A549 (cell line): Measurements from ENCODE around the gene TNMD. TPM values are rescaled to one million over a fixed set of nuclear protein-coding genes. Genes with fewer than 3 reads are reported as not detected.

ENCODE experiments used
- ATAC-seq, 2 experiments: fragments of 200-7000 bp in 1 of 2; fragments of >200 bp in 1 of 2; cut with Nextera tagmentation in 1 of 2; cut with Tn5 transposase in 1 of 2; 3 replicates each; pipeline versions ENCODE4 v1.8.0 to v1.9.1; 2018 to 2020; ENCODE audit warnings: mild to moderate bottlenecking in 1 of 2, moderate library complexity in 1 of 2
- CTCF ChIA-PET: fragments of 300-600 bp; sonication (Branson Sonifier 250); formaldehyde crosslinking; extraction: SDS; loops from one replicate; lab custom pipeline; 2021; ENCODE audit warnings: antibody characterized with exemption, inconsistent platforms; lab: Yijun Ruan, JAX
- POLR2A ChIA-PET: fragments of 350-600 bp; formaldehyde crosslinking; extraction: SDS; loops from one replicate; lab custom pipeline; 2021; ENCODE audit warnings: antibody characterized with exemption, inconsistent platforms; lab: Yijun Ruan, JAX
- DNase-seq, 2 experiments: peaks; one replicate each; pipeline versions ENCODE4 v3.0.0 to v3.0.0-alpha.2; 2011 to 2016; ENCODE audit warnings: low read depth in 1 of 2, low spot score in 1 of 2
- FAIRE-seq: peaks from 2 replicates; lab custom pipeline; 2011; peaks lifted over from hg19 to GRCh38; lab: Jason Lieb, UNC
- H3K27ac ChIP-seq, 2 experiments: fragments of >200 bp; sonication (Bioruptor Twin); formaldehyde crosslinking; 3 replicates each; pipeline ENCODE4 v1.5.1; 2016 to 2017
- H3K4me1 ChIP-seq: fragments of >200 bp; sonication (Bioruptor Twin); formaldehyde crosslinking; 3 replicates; pipeline ENCODE4 v1.6.1; 2016
- H3K4me2 ChIP-seq: fragments of >200 bp; sonication (Bioruptor Twin); formaldehyde crosslinking; 3 replicates; pipeline ENCODE4 v1.6.1; 2016
- H3K4me3 ChIP-seq: fragments of >200 bp; sonication (Bioruptor Twin); formaldehyde crosslinking; 3 replicates; pipeline ENCODE4 v1.5.1; 2016
- H3K9me3 ChIP-seq: fragments of >200 bp; sonication (Bioruptor Twin); formaldehyde crosslinking; 3 replicates; pipeline ENCODE4 v1.6.1; 2016
- CEBPB ChIP-seq, 2 experiments: fragments of >200 bp in 1 of 2; sonication (Bioruptor Twin) in 1 of 2; formaldehyde crosslinking in 1 of 2; IDR thresholded peaks; 2 replicates each; pipeline ENCODE4 v1.6.1; 2012 to 2016
- E2F6 ChIP-seq: IDR thresholded peaks from 2 replicates; pipeline ENCODE4 v1.6.1; 2012; ENCODE audit warnings: low read depth, borderline replicate concordance
- EHF ChIP-seq: fragments of 250-450 bp; sonication (Bioruptor Pico); IDR thresholded peaks from 2 replicates; pipeline ENCODE4 v1.5.0; 2020; ENCODE audit warnings: mild to moderate bottlenecking
- EHMT2 ChIP-seq: fragments of 200-600 bp; sonication (generic); IDR thresholded peaks from 2 replicates; pipeline ENCODE4 v1.6.1; 2016; ENCODE audit warnings: antibody characterized with exemption, low read depth, mild to moderate bottlenecking, moderate library complexity
- ESRRA ChIP-seq: fragments of 150-350 bp; IDR thresholded peaks from 2 replicates; pipeline ENCODE4 v1.6.1; 2014; ENCODE audit warnings: mild to moderate bottlenecking, low read length, borderline replicate concordance
- FOSB ChIP-seq: fragments of 250-450 bp; sonication (Bioruptor Pico); IDR thresholded peaks from 2 replicates; pipeline ENCODE4 v1.5.0; 2020; ENCODE audit warnings: mild to moderate bottlenecking, moderate library complexity
- FOXS1 ChIP-seq: fragments of 250-450 bp; sonication (Bioruptor Pico); IDR thresholded peaks from 2 replicates; pipeline ENCODE4 v1.5.0; 2020; ENCODE audit warnings: mild to moderate bottlenecking, moderate library complexity
- HDAC2 ChIP-seq: fragments of 200-600 bp; sonication (generic); IDR thresholded peaks from 2 replicates; pipeline ENCODE4 v1.6.1; 2016
- HES2 ChIP-seq: fragments of >200 bp; sonication (Bioruptor Twin); formaldehyde crosslinking; IDR thresholded peaks from 2 replicates; pipeline ENCODE4 v1.6.1; 2016
- HEYL ChIP-seq: fragments of 250-450 bp; sonication (Bioruptor Pico); IDR thresholded peaks from 2 replicates; pipeline ENCODE4 v1.8.0; 2021; ENCODE audit warnings: mild to moderate bottlenecking, moderate library complexity
- HOXA7 ChIP-seq: fragments of 250-450 bp; sonication (Bioruptor Pico); IDR thresholded peaks from 2 replicates; pipeline ENCODE4 v1.5.0; 2020; ENCODE audit warnings: mild to moderate bottlenecking, moderate library complexity
- HOXB13 ChIP-seq: fragments of 250-450 bp; sonication (Bioruptor Pico); IDR thresholded peaks from 2 replicates; pipeline ENCODE4 v1.5.0; 2020; ENCODE audit warnings: low read depth, mild to moderate bottlenecking, moderate library complexity
- KDM1A ChIP-seq: fragments of 200-600 bp; sonication (generic); IDR thresholded peaks from 2 replicates; pipeline ENCODE4 v1.6.1; 2016; ENCODE audit warnings: low read depth, mild to moderate bottlenecking
- MAFK ChIP-seq: fragments of 450-650 bp; IDR thresholded peaks from 2 replicates; pipeline ENCODE4 v1.6.1; 2014; ENCODE audit not compliant: partially characterized antibody
- MAX ChIP-seq: IDR thresholded peaks from 2 replicates; pipeline ENCODE4 v1.6.1; 2012
- NPAS2 ChIP-seq: fragments of 250-450 bp; sonication (Bioruptor Pico); IDR thresholded peaks from 2 replicates; pipeline ENCODE4 v1.8.0; 2022; ENCODE audit warnings: mild to moderate bottlenecking, moderate library complexity, borderline replicate concordance
- NR3C1 ChIP-seq: fragments of >200 bp; sonication (Bioruptor Twin); formaldehyde crosslinking; IDR thresholded peaks from 3 replicates; pipeline ENCODE4 v1.6.1; 2017
- PHF8 ChIP-seq: fragments of 200-600 bp; sonication (generic); IDR thresholded peaks from 2 replicates; pipeline ENCODE4 v1.6.1; 2016; ENCODE audit warnings: low read depth, mild to moderate bottlenecking, antibody characterized with exemption, moderate library complexity, borderline replicate concordance
- RFX5 ChIP-seq: fragments of 450-650 bp; IDR thresholded peaks from 2 replicates; pipeline ENCODE4 v1.7.1; 2014; ENCODE audit warnings: antibody characterized with exemption, mild to moderate bottlenecking, moderate library complexity
- RNF2 ChIP-seq: fragments of 200-600 bp; sonication (generic); IDR thresholded peaks from 2 replicates; pipeline ENCODE4 v1.6.1; 2016; ENCODE audit warnings: low read depth, mild to moderate bottlenecking, antibody characterized with exemption, moderate library complexity, borderline replicate concordance
- SMC3 ChIP-seq: fragments of >200 bp; sonication (Bioruptor Twin); formaldehyde crosslinking; IDR thresholded peaks from 3 replicates; pipeline ENCODE4 v1.6.1; 2018; ENCODE audit warnings: inconsistent platforms
- TFCP2L1 ChIP-seq: fragments of 250-450 bp; sonication (Bioruptor Pico); IDR thresholded peaks from 2 replicates; pipeline ENCODE4 v1.5.0; 2021; ENCODE audit warnings: mild to moderate bottlenecking
- ZSCAN20 ChIP-seq: fragments of 250-450 bp; sonication (Bioruptor Pico); IDR thresholded peaks from 2 replicates; pipeline ENCODE4 v1.8.0; 2022; ENCODE audit warnings: mild to moderate bottlenecking, moderate library complexity
- WGBS: methylation state at CpG from one replicate; pipeline ENCODE4 v1.1.6; 2017; ENCODE audit errors: missing lambda C conversion rate; 5-methylcytosine and 5-hydroxymethylcytosine counted together
- polyA plus RNA-seq, 4 experiments: library from polyadenylated mRNA; depleted of rRNA in 3 of 4; stranded (reverse); fragments of >200 nt; fragmentation: RNase III in 1 of 4; extraction: RNeasy Plus Mini Kit Qiagen cat#74134 plus additional on column Dnase treatment in 1 of 4; gene quantifications; 2 replicates in 3 of 4; 3 replicates in 1 of 4; pipeline ENCODE4 v1.2.3, GENCODE V29; 2011 to 2017
- TF ChIP-seq, protein P1 (sequence below): fragments of 150-350 bp; IDR thresholded peaks from 2 replicates; pipeline ENCODE4 v1.6.1; 2014; ENCODE audit warnings: low read depth, mild to moderate bottlenecking, low read length
- TF ChIP-seq, protein P2 (sequence below): fragments of 450-650 bp; IDR thresholded peaks from 2 replicates; pipeline ENCODE4 v1.6.1; 2014; ENCODE audit warnings: antibody characterized with exemption
- TF ChIP-seq, protein P3 (sequence below): fragments of 250-450 bp; sonication (Bioruptor Pico); IDR thresholded peaks from 2 replicates; pipeline ENCODE4 v1.5.0; 2021; ENCODE audit warnings: mild to moderate bottlenecking, moderate library complexity, borderline replicate concordance
- TF ChIP-seq, protein P4 (sequence below): fragments of >200 bp; sonication (Bioruptor Twin); formaldehyde crosslinking; IDR thresholded peaks from 3 replicates; pipeline ENCODE4 v1.6.1; 2016
- TF ChIP-seq, protein P5 (sequence below): IDR thresholded peaks from 2 replicates; pipeline ENCODE4 v1.6.1; 2012

The TNMD gene
- polyA plus RNA-seq, 2 of the 4 experiments (the other 2 are of a cell fraction), result not detected

GRCh38 chrX:100623001-100623400, 38.3 kb downstream of the TNMD start:
- Histone ChIP-seq H3K9me3 (no peaks in the 10 kb centered on the region), H3K4me2 (no peak overlapping the region), H3K4me3 (no peak overlapping the region), H3K4me1 (no peaks in the 10 kb centered on the region), H3K27ac (no peak overlapping the region)
- no peak for ATAC-seq
- TF ChIP-seq HES2, result no peak
- TF ChIP-seq, protein P1, sequence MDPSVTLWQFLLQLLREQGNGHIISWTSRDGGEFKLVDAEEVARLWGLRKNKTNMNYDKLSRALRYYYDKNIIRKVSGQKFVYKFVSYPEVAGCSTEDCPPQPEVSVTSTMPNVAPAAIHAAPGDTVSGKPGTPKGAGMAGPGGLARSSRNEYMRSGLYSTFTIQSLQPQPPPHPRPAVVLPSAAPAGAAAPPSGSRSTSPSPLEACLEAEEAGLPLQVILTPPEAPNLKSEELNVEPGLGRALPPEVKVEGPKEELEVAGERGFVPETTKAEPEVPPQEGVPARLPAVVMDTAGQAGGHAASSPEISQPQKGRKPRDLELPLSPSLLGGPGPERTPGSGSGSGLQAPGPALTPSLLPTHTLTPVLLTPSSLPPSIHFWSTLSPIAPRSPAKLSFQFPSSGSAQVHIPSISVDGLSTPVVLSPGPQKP, result no peak
- TF ChIP-seq RNF2, result no peak
- TF ChIP-seq TFCP2L1 (CRISPR knock-in tag), result no peak
- TF ChIP-seq NR3C1, result no peak
- no peak for TF ChIP-seq CEBPB (IDR thresholded peaks at IDR 0.05)
- TF ChIP-seq FOSB, result no peak
- TF ChIP-seq EHF, result no peak
- TF ChIP-seq SMC3, result no peak
- no peak for TF ChIP-seq HOXA7 (CRISPR knock-in tag)
- no peak for TF ChIP-seq HOXB13 (CRISPR knock-in tag)
- TF ChIP-seq, protein P2, sequence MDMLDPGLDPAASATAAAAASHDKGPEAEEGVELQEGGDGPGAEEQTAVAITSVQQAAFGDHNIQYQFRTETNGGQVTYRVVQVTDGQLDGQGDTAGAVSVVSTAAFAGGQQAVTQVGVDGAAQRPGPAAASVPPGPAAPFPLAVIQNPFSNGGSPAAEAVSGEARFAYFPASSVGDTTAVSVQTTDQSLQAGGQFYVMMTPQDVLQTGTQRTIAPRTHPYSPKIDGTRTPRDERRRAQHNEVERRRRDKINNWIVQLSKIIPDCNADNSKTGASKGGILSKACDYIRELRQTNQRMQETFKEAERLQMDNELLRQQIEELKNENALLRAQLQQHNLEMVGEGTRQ, result no peak
- TF ChIP-seq, protein P3, sequence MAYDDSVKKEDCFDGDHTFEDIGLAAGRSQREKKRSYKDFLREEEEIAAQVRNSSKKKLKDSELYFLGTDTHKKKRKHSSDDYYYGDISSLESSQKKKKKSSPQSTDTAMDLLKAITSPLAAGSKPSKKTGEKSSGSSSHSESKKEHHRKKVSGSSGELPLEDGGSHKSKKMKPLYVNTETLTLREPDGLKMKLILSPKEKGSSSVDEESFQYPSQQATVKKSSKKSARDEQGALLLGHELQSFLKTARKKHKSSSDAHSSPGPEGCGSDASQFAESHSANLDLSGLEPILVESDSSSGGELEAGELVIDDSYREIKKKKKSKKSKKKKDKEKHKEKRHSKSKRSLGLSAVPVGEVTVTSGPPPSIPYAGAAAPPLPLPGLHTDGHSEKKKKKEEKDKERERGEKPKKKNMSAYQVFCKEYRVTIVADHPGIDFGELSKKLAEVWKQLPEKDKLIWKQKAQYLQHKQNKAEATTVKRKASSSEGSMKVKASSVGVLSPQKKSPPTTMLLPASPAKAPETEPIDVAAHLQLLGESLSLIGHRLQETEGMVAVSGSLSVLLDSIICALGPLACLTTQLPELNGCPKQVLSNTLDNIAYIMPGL, result no peak
- TF ChIP-seq, protein P4, sequence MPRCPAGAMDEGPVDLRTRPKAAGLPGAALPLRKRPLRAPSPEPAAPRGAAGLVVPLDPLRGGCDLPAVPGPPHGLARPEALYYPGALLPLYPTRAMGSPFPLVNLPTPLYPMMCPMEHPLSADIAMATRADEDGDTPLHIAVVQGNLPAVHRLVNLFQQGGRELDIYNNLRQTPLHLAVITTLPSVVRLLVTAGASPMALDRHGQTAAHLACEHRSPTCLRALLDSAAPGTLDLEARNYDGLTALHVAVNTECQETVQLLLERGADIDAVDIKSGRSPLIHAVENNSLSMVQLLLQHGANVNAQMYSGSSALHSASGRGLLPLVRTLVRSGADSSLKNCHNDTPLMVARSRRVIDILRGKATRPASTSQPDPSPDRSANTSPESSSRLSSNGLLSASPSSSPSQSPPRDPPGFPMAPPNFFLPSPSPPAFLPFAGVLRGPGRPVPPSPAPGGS, result no peak
- no peak for TF ChIP-seq MAFK
- TF ChIP-seq, protein P5, sequence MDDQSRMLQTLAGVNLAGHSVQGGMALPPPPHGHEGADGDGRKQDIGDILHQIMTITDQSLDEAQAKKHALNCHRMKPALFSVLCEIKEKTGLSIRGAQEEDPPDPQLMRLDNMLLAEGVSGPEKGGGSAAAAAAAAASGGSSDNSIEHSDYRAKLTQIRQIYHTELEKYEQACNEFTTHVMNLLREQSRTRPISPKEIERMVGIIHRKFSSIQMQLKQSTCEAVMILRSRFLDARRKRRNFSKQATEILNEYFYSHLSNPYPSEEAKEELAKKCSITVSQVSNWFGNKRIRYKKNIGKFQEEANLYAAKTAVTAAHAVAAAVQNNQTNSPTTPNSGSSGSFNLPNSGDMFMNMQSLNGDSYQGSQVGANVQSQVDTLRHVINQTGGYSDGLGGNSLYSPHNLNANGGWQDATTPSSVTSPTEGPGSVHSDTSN, result no peak
- TF ChIP-seq EHMT2, result no peak
- TF ChIP-seq ESRRA, result no peak
- TF ChIP-seq HDAC2, result no peak
- TF ChIP-seq RFX5, result no peak
- FAIRE-seq, result no peak
- ChIA-PET POLR2A (no interaction called here), CTCF (interaction anchor here (1.3 kb wide), 1 partner anchor 14 kb away, joined by 4 read pairs; no protein-coding TSS in a partner anchor)
- WGBS, result 84% methylated on average over 3 of the region's 4 CpGs
- DNase-seq, result no peak

- H3K4me2 ChIP-seq, result no peak overlapping the region
- no peak for FAIRE-seq
- TF ChIP-seq E2F6 (no peak), FOXS1 (CRISPR knock-in tag) (no peak), MAFK (no peak), KDM1A (no peak), HEYL (no peak), HDAC2 (no peak), HOXB13 (CRISPR knock-in tag) (no peak), SMC3 (no peak), NPAS2 (CRISPR knock-in tag) (no peak), PHF8 (no peak), RNF2 (no peak), EHF (no peak), TFCP2L1 (CRISPR knock-in tag) (no peak), MAX (no peak), ZSCAN20 (no peak)
- TF ChIP-seq, all 56 proteins: peak for 0
- Histone ChIP-seq H3K27ac (no peak overlapping the region), H3K4me3 (no peak overlapping the region), H3K4me1 (no peaks in the 10 kb centered on the region), H3K9me3 (no peaks in the 10 kb centered on the region)
- DNase-seq, result no peak
- no peak for ATAC-seq
- POLR2A ChIA-PET, result no interaction called here
- CTCF ChIA-PET, result interaction anchor here (1.7 kb wide), 1 partner anchor 11 kb away, joined by 9 read pairs; the partner anchor contains the start of gene TSPAN6
- 95% methylated on average over 5 of the region's 5 CpGs for WGBS
Observed at GRCh38 chrX:100625985-100626491, 41.3 kb downstream of the TNMD start.
